Measurements from ENCODE around the gene COL13A1.

- TF ChIP-seq EP300 (IDR thresholded peaks at IDR 0.05) (no peak), CTCF (IDR thresholded peaks at IDR 0.05) (no peak), POLR2A (IDR thresholded peaks at IDR 0.05) (no peak), POLR2AphosphoS5 (IDR thresholded peaks at IDR 0.05) (no peak)
These were observed 26.6 kb downstream of the COL13A1 start for GRCh38 chr10:69828144-69828870.

Measured in suprapubic skin (tissue), 4 donors.